ENCODE data around the gene GPX3.

GPX3 gene

DNA sequence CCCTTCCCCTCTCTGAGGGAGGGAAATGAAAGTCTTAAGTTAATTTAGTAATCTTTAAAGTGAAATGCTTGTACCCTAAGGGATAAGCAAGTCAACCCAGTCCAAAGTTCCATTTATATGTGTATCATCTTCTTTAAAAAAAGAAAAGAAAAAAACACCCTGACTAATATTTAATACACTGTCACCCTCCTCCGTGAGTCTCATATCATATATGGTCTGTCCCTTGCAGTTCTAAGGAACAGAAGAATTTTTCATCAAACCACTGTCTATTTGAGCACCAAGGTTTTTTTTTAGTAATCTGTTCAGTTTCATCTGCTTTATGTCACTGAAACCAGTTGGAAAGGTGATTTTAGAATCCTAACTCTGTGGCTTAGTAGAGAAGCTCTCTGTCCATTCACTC is 45.2 kb downstream of the GPX3 start:
- no peak overlapping the region for H3K27ac ChIP-seq
- TF ChIP-seq ZFX (IDR thresholded peaks at IDR 0.05; ENCODE audit: borderline replicate concordance) = no peak
- no peak for TF ChIP-seq CTCF (IDR thresholded peaks at IDR 0.05)

- H3K27ac ChIP-seq = no peak overlapping the region
- TF ChIP-seq ZFX (IDR thresholded peaks at IDR 0.05; ENCODE audit: borderline replicate concordance) (no peak), CTCF (IDR thresholded peaks at IDR 0.05) (no peak)
Observed at GRCh38 chr5:151066920-151067319, 46.5 kb downstream of the GPX3 start.

DNA sequence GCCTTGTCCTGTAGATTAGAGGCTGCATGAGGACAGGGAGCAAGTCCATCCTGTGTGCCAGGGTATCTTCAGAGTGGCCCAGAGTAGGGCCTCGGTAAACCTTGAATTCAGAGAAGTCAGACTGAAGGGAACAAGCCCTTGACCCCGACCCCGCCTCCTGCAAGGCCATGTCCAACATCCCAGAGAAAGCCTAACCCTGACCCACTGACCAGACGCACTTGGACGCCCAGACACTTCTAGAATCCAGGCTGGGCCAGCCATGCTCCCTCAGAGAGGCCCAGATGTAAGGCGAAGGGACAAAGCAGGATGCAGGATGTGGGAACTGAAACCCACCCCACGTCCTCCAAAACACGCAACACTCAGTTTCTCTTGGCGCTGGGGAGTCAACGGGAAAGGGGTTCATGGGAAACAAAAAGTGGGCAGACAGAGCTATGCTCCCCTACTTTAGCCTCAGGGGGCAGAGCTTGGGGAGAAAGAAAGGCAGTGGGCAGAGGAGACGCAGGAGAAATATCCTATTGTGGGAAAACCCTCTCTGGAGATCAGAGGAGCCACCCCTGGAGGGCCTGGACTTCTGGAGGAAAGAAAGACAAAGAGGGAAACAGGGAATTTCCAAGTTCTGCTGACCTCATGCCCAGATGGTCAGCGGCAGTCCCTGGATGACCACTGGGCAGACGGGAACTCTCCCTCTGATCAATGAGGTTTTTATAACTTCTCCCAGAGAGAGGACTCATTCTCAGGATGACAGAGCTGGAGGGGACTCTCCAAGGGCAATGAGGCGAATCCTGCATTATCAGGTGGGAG is 47.4 kb downstream of the GPX3 start:
- no peak overlapping the region for H3K27ac ChIP-seq
- TF ChIP-seq ZFX (IDR thresholded peaks at IDR 0.05; ENCODE audit: borderline replicate concordance) = no peak
- no peak for TF ChIP-seq CTCF (IDR thresholded peaks at IDR 0.05)

GRCh38 chr5:151068433-151069197 is 48.2 kb downstream of the GPX3 start:
- no peak for TF ChIP-seq ZFX (IDR thresholded peaks at IDR 0.05; ENCODE audit: borderline replicate concordance)
- no peak for TF ChIP-seq CTCF (IDR thresholded peaks at IDR 0.05)
- H3K27ac ChIP-seq = no peak overlapping the region

GRCh38 chr5:151070449-151070848 is 50.1 kb downstream of the GPX3 start:
- no peak overlapping the region for H3K27ac ChIP-seq
- TF ChIP-seq CTCF (IDR thresholded peaks at IDR 0.05) (no peak), ZFX (IDR thresholded peaks at IDR 0.05; ENCODE audit: borderline replicate concordance) (no peak)

DNA sequence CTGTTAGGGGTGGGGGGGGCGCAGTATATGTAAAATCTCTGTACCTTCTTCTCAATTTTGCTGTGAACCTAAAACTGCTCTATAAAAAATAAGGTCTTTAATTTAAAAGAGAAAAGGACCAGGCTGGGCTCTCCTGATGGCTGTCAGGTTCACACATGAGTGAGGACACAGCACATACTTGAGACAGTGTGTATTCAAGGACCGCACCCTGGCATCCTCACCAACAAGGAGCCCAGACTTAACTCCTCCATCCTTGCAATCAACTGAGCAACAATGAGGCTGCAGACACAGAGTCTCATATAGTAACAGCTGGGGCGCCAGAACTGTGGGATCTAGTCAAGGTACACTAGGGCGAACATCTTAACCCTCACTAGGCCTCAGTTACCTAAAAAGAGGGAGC is 50.6 kb downstream of the GPX3 start:
- H3K27ac ChIP-seq = no peak overlapping the region
- TF ChIP-seq ZFX (IDR thresholded peaks at IDR 0.05; ENCODE audit: borderline replicate concordance) = no peak
- no peak for TF ChIP-seq CTCF (IDR thresholded peaks at IDR 0.05)

Data from 22Rv1 (cell line).